GM18868 (cell line): ENCODE measurements around the gene ABCA9.
"Not testable (repeated sequence)": the region's sequence is repeated elsewhere in the genome, so short reads cannot be mapped to it uniquely, and the experiment has no call there.

Experiments
- ATAC-seq: cut with Tn5 transposase; IDR thresholded peaks from one replicate; pipeline ENCODE4 v1.9.1; 2021; ENCODE audit warnings: mild to moderate bottlenecking, moderate library complexity; ENCODE audit not compliant: unreplicated experiment

Gene ABCA9

DNA sequence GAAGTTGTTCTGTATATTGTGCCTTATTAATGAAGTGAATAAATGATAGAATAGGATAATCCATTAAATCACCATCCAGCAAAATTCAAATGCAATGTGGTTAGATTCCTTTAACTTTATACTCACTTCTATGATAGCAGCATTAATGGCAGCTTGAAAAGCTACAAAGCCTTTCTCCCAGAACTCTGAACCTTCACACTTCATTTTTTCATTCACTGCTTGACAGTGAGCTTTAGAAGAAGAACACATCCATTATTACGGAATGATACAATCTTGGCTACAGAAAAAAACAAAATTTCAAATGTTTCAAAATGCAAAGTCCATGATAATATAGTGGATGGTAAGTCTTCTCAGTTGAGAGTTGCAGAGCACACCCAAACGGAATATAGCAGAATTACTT, 16.4 kb downstream of the ABCA9 start:
- ATAC-seq, result no peak

DNA sequence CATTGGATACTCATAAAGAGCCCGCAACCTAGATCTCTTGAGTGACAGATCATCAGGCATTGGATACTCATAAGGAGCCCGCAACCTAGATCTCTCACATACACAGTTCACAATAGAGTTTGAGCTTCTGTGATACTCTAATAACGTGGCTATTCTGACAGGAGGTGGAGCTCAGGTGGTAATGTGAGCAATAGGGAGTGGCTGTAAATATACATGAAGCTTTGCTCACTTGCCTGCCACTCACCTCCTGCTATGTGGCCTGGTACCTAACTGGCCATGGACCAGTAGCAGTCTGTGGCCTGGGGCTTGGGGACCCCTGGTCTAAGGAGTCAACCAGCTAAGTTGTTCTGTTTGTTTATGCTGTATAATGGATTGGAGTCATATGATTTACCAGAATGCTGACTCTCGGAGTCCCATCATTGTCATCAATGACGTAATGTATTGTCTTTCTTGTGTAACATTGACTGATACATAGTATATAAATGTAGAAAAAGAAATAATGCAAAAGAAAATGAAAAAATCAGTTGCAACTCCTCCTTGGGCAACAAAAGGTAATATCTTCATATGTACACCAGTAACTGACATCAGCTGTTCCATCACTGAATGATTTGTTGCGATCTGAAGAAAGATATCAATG, 17.5 kb downstream of the ABCA9 start:
- ATAC-seq, result no peak

GRCh38 chr17:69042308-69042707, 18.4 kb downstream of the ABCA9 start:
- no peak for ATAC-seq

DNA sequence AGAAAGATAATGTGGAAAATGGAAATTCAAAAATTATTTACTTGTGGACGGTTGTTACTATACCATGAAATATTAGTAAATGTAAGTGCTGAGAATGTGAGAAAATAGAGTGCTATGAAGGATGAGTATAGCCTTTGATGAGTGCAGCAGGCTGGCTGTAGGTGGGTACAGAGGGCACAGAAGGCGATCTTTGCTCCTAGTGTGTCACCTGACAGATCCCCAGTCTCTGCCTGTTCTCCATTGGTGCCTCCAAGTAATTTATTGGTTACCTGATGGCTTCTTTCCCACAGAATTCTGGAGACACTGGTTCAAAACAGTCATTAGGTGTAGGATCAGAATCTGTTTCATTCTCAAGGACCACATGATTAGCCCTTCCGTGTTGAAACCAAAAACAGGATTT, 28.9 kb downstream of the ABCA9 start:
- ATAC-seq, result no peak

DNA sequence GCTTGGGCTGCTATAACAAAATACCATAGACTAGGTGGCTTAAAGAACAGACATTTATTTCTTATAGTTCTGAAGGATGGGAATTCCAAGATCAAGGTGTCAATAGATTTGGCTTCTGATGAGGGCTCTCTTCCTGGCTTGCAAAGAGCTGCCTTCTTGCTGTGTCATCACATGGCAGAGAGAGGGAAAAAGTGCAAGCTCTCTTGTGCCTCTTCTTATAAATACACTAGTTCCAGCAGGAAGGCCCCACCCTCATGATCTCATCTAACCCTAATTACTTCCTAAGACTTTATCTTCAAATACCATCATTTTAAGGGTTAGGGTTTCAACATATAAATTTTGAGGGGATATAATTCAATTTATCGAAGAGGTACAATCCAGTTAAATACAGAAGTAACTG, 30.6 kb downstream of the ABCA9 start:
- ATAC-seq, result no peak

DNA sequence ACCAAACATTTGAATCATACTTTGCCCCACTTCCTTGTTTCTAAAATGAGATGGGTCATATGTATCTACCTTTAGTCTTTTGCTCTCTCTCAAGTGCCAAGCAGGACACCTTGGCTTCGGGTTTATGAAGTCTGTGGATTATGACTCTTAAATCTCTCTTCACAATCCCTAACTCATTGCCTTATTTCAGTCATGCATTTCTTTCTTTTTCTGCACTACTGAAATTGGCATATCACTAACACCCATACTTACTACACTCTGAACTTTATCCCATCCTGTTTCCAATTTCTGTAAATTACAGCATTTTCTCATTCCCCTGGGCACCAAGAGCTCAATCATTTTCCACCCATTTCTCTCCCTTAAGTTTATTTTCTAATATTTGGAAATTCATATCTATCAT, 42.0 kb downstream of the ABCA9 start:
- ATAC-seq, result no peak

- no peak for ATAC-seq
These were observed 42.6 kb downstream of the ABCA9 start for GRCh38 chr17:69018022-69018615.

GRCh38 chr17:69015631-69016030, 45.1 kb downstream of the ABCA9 start:
- no peak for ATAC-seq

DNA sequence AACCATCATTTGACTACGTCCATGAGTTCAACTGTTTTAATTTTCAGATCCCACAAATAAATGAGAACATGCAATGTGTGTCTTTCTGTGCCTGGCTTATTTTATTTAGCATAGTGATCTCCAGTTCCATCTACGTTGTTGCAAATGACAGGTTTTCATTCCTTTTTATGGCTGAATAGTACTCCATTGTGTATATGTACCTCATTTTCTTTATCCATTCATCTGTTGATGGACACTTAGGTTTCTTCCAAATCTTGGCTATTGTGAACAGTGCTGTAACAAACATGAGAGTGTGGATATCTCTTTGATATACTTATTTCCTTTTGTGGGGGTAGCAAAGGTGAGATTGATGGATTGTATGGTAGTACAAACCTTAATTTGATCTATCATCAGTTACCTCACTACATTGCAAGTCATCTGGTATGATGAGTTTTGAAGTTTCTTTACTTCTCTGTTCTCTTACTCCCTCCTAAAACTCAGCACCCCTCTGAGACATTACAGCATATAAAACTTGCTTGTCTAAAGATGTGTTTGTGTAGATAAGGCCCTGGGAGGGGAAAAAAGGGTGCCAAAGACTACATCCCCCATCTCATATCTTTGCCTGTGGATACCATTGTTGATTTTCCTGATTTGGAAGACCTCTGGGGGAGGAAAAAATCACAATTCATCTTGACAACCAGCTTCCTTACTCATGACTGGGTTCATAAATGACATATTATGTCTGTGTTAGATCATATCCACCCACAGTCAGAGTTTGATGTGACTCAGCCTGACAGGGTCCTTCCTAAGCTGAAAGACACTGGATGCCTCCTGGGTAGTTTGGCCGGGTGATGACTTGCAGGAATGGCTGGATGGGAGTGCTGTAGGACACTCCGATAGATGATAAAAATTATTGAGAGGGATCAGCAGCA, 47.6 kb downstream of the ABCA9 start:
- ATAC-seq, result no peak

DNA sequence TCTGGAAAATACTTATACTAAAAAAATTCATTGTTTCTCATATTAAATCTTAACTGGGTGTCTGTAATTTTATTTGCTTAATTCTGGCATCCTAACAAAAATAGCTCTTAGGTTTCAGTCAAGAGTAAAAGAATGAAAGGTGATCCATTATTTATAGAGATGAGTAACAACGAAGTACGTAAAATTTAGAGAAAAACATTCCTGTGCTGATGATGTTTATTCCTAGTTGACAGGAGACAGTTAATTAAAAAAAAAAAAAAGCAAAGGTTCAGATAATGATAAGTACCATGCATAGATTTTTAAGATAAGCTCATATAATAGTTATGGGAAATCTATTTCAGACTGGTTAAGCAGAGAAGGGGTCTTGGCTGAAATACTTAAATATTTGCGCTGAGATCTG, 50.8 kb downstream of the ABCA9 start:
- ATAC-seq, result no peak

DNA sequence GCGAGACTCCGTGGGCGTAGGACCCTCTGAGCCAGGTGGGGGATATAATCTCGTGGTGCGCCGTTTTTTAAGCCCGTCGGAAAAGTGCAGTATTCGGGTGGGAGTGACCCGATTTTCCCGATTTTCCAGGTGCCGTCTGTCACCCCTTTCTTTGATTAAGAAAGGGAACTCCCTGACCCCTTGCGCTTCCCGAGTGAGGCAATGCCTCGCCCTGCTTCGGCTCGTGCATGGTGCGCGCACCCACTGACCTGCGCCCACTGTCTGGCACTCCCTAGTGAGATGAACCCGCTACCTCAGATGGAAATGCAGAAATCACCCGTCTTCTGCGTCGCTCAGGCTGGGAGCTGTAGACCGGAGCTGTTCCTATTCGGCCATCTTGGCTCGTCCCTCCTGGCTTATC, 56.0 kb downstream of the ABCA9 start:
- ATAC-seq, result not testable (repeated sequence)

DNA sequence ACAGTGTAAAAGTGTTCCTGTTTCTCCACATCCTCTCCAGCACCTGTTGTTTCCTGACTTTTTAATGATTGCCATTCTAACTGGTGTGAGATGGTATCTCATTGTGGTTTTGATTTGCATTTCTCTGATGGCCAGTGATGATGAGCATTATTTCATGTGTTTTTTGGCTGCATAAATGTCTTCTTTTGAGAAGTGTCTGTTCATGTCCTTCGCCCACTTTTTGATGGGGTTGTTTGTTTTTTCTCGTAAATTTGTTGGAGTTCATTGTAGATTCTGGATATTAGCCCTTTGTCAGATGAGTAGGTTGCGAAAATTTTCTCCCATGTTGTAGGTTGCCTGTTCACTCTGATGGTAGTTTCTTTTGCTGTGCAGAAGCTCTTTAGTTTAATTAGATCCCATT, 61.0 kb downstream of the ABCA9 start:
- not testable (repeated sequence) for ATAC-seq

GRCh38 chr17:68993112-68993511, 67.6 kb downstream of the ABCA9 start:
- ATAC-seq, result no peak

- ATAC-seq, result no peak
These were observed 72.8 kb downstream of the ABCA9 start for GRCh38 chr17:68987966-68988365.

- ATAC-seq, result no peak
These were observed 79.4 kb downstream of the ABCA9 start for GRCh38 chr17:68981288-68981687.

- no peak for ATAC-seq
These were observed 87.5 kb downstream of the ABCA9 start for GRCh38 chr17:68973098-68973846.

- ATAC-seq, result no peak
These were observed 88.5 kb downstream of the ABCA9 start for GRCh38 chr17:68972119-68972704.

DNA sequence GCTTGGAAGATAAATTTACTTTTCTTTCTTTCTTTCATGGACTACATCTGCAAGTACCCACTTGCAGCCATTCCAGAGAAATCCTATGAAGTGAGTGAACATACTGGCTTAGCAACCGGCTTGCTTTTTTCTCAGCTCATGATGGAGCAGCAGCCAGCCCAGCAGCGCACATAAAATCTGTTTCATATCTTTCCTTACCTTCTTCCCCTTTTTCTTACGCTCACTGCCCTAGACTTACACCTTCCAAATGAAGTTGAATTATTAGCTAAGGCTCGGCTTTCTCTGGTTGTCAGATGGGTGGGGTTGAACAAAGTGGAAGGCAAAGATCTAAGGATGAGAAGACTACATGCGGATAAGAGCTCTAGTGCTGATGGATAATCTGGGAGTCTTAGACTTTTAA, 91.6 kb downstream of the ABCA9 start:
- no peak for ATAC-seq

DNA sequence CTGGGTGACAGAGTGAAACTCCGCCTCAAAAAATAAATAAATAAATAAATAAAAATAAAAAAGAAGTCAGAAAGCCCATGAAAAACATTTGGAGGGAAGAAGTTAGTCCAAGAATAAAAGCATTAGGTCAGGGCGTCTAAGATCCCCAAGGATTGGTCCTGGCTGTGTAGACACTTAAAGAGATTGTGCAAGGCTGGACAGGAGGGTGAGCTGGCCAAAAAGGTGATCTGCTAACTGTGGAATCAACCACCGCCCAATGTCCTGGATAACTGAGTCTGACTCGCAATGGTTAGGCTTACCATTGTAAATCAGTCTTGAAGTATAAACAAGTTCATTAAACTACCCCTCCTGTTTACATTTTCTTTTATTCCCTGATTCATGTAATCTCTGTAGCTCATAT, 96.8 kb downstream of the ABCA9 start:
- no peak for ATAC-seq

DNA sequence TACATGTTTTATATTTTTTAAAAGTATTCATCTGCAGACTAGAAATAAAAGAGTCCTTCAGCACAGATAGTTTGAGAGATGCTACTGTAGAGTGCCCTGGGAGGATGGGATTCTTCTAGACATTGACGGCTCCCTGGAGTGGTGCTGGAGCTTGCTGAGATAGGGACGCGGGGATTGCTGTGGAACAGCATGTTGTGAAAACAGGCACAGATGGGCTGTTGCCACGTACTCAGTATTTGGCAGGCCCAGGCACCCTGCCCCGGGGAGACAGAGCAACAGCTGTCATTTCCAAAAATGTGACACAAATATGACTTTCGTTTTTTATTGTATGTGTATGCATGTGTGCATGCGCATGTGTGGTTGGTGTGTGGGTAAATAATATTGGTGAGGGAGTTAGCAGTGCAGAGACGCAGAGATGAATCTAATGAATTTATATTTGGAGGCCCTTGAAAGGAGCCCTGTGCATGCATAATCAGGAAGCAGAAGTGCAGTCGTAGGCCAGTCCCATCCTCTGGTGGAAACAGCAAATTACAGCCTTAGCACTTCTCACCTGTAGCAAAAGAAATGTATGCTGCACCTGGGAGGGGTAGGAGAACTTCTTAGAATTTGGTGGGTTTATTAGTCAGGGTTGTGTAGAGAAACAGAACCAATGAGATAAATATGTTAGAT, 99.4 kb downstream of the ABCA9 start:
- ATAC-seq, result no peak
